SU-DHL-6 (cell line): ENCODE measurements around the gene MAP2.

Source experiments
- H2AFZ ChIP-seq: fragments of 200-600 bp; sonication (generic); 2 replicates; pipeline ENCODE4 v1.6.1; 2014; ENCODE audit warnings: low read depth, mild to moderate bottlenecking, moderate library complexity, mixed read lengths, antibody characterized with exemption, low read length; ENCODE audit not compliant: severe bottlenecking
- H3F3A ChIP-seq: fragments of 200-600 bp; shearing (Covaris generic); 2 replicates; pipeline ENCODE4 v1.6.0; 2016; ENCODE audit warnings: antibody characterized with exemption, mild to moderate bottlenecking; ENCODE audit not compliant: insufficient read depth
- H3K27ac ChIP-seq: fragments of 200-600 bp; sonication (generic); 2 replicates; pipeline ENCODE4 v1.5.1; 2016; ENCODE audit warnings: low read depth, mild to moderate bottlenecking, low read length, moderate library complexity, mixed read lengths
- H3K27me3 ChIP-seq: fragments of 200-600 bp; sonication (generic), shearing (Covaris generic); 2 replicates; pipeline ENCODE4 v1.6.0; 2014; ENCODE audit warnings: mild to moderate bottlenecking, low read length
- H3K36me3 ChIP-seq: fragments of 200-600 bp; sonication (generic); 2 replicates; pipeline ENCODE4 v1.6.1; 2014; ENCODE audit warnings: mild to moderate bottlenecking, low read length, mixed read lengths
- H3K4me2 ChIP-seq: fragments of 300-600, 200-600 bp; shearing (Covaris generic), sonication (generic); 2 replicates; pipeline ENCODE4 v1.6.0; 2014; ENCODE audit warnings: low read length, low read depth, mild to moderate bottlenecking; ENCODE audit not compliant: poor library complexity, severe bottlenecking
- H3K4me3 ChIP-seq: fragments of 200-600 bp; sonication (generic); 2 replicates; pipeline ENCODE4 v1.5.1; 2014; ENCODE audit warnings: antibody characterized with exemption, low read length, mild to moderate bottlenecking, mixed read lengths; ENCODE audit not compliant: insufficient read depth, poor library complexity, severe bottlenecking
- H3K79me2 ChIP-seq: fragments of 200-600 bp; sonication (generic); 2 replicates; pipeline ENCODE4 v1.6.1; 2014; ENCODE audit warnings: mild to moderate bottlenecking, low read length, moderate library complexity; ENCODE audit not compliant: insufficient read depth
- H3K9ac ChIP-seq: fragments of 200-600 bp; sonication (generic); 2 replicates; pipeline ENCODE4 v1.7.0; 2014; ENCODE audit warnings: mild to moderate bottlenecking, low read length
- H3K9me2 ChIP-seq: fragments of 200-600 bp; sonication (generic); replicated peaks from 2 replicates; pipeline ENCODE4 v1.6.1; 2014; ENCODE audit warnings: low read length; ENCODE audit not compliant: insufficient read depth
- H3K9me3 ChIP-seq: fragments of 200-600 bp; sonication (generic); 2 replicates; pipeline ENCODE4 v1.6.1; 2014; ENCODE audit warnings: low read length, mixed read lengths; ENCODE audit not compliant: insufficient read depth
- H4K20me1 ChIP-seq: fragments of 200-600 bp; sonication (generic); 2 replicates; pipeline ENCODE4 v1.6.1; 2014; ENCODE audit warnings: low read depth, mild to moderate bottlenecking, antibody characterized with exemption, low read length, moderate library complexity, mixed read lengths
- CTCF ChIP-seq: fragments of 200-600 bp; sonication (generic); IDR thresholded peaks from one replicate; pipeline ENCODE4 v1.5.1; 2017; ENCODE audit warnings: antibody characterized with exemption, mild to moderate bottlenecking, low read length, moderate library complexity; ENCODE audit not compliant: insufficient read depth, poor library complexity, severe bottlenecking
- EZH2phosphoT487 ChIP-seq: fragments of 200-600 bp; sonication (generic), shearing (Covaris generic); conservative IDR thresholded peaks from 2 replicates; pipeline ENCODE4 v1.6.1; 2018; ENCODE audit warnings: mild to moderate bottlenecking, antibody characterized with exemption, low read length, moderate library complexity, mixed read lengths

Gene MAP2

GRCh38 chr2:209416913-209417312 is 6.9 kb upstream of the MAP2 start:
- Histone ChIP-seq H3K9ac (no peak overlapping the region), H4K20me1 (no peaks in the 10 kb centered on the region), H2AFZ (no peak overlapping the region), H3K9me3 (no peaks in the 10 kb centered on the region), H3K79me2 (no peaks in the 10 kb centered on the region), H3K27me3 (no peaks in the 10 kb centered on the region), H3K36me3 (no peaks in the 10 kb centered on the region), H3F3A (no peaks in the 10 kb centered on the region), H3K4me3 (no peak overlapping the region), H3K4me2 (no peak overlapping the region), H3K9me2 (no peaks in the 10 kb centered on the region), H3K27ac (no peak overlapping the region)
- TF ChIP-seq CTCF (no peak), EZH2phosphoT487 (no peak)

- no peak overlapping the region for H2AFZ ChIP-seq
- H3K27ac ChIP-seq, result no peak overlapping the region
- H3K9me2 ChIP-seq, result no peaks in the 10 kb centered on the region
- H3F3A ChIP-seq, result no peaks in the 10 kb centered on the region
- no peaks in the 10 kb centered on the region for H3K79me2 ChIP-seq
- H3K4me3 ChIP-seq, result no peak overlapping the region
- H4K20me1 ChIP-seq, result no peaks in the 10 kb centered on the region
- H3K9me3 ChIP-seq, result no peaks in the 10 kb centered on the region
- TF ChIP-seq EZH2phosphoT487 (no peak), CTCF (no peak)
- H3K9ac ChIP-seq, result no peak overlapping the region
- no peaks in the 10 kb centered on the region for H3K27me3 ChIP-seq
- no peaks in the 10 kb centered on the region for H3K36me3 ChIP-seq
- no peak overlapping the region for H3K4me2 ChIP-seq
Measured at GRCh38 chr2:209422191-209422754, 1.6 kb upstream of the MAP2 start.

GRCh38 chr2:209424199-209424701 is 403 bp downstream of the MAP2 start:
- peak overlapping the region; percentile 54 for H3K9ac ChIP-seq
- peak overlapping the region; percentile 95 for H3K4me2 ChIP-seq

More at GRCh38 chr2:209424199-209424701, 403 bp downstream of the MAP2 start:
- H3K36me3 ChIP-seq, result no peaks in the 10 kb centered on the region
- no peak for TF ChIP-seq EZH2phosphoT487
- TF ChIP-seq CTCF, result no peak
- H3F3A ChIP-seq, result no peaks in the 10 kb centered on the region
- H2AFZ ChIP-seq, result peak overlapping the region; percentile 100
- no peaks in the 10 kb centered on the region for H3K9me2 ChIP-seq
- H4K20me1 ChIP-seq, result no peaks in the 10 kb centered on the region
- no peaks in the 10 kb centered on the region for H3K27me3 ChIP-seq
- no peak overlapping the region for H3K27ac ChIP-seq
- H3K4me3 ChIP-seq, result peak overlapping the region; percentile 73
- H3K9me3 ChIP-seq, result no peaks in the 10 kb centered on the region
- H3K79me2 ChIP-seq, result no peaks in the 10 kb centered on the region
